GM23338 (cell line): Measurements from ENCODE around the gene SHFL. TPM values are rescaled to one million over a fixed set of nuclear protein-coding genes. Genes with fewer than 3 reads are reported as not detected.

Source experiments
- ATAC-seq: fragments of 200-7000 bp; cut with Tn5 transposase; 3 replicates; pipeline ENCODE4 v1.9.1; 2020
- DNase-seq: peaks from one replicate; pipeline ENCODE4 v3.0.0-alpha.2; 2015; ENCODE audit warnings: low spot score
- H2AFZ ChIP-seq: fragments of 200-600 bp; sonication (generic); 2 replicates; pipeline ENCODE4 v1.8.0; 2016; ENCODE audit warnings: antibody characterized with exemption, mild to moderate bottlenecking, moderate library complexity
- H3F3A ChIP-seq: fragments of 200-600 bp; sonication (generic); replicated peaks from 2 replicates; pipeline ENCODE4 v1.8.0; 2017; ENCODE audit warnings: antibody characterized with exemption, mixed run types, low read depth
- H3K27ac ChIP-seq: fragments of 200-600 bp; sonication (generic); 2 replicates; pipeline ENCODE4 v1.6.1; 2016; ENCODE audit warnings: low read depth
- H3K27me3 ChIP-seq: fragments of 200-600 bp; sonication (generic); 2 replicates; pipeline ENCODE4 v1.8.0; 2016; ENCODE audit warnings: mild to moderate bottlenecking, mixed run types, moderate library complexity; ENCODE audit not compliant: insufficient read depth
- H3K36me3 ChIP-seq: fragments of 200-600 bp; sonication (generic); 2 replicates; pipeline ENCODE4 v1.8.0; 2016; ENCODE audit warnings: mild to moderate bottlenecking; ENCODE audit not compliant: insufficient read depth
- H3K4me1 ChIP-seq: fragments of 200-600 bp; sonication (generic); 2 replicates; pipeline ENCODE4 v1.8.0; 2016; ENCODE audit warnings: mild to moderate bottlenecking, moderate library complexity; ENCODE audit not compliant: insufficient read depth
- H3K4me2 ChIP-seq: fragments of 200-600 bp; sonication (generic); 2 replicates; pipeline ENCODE4 v1.7.1; 2017; ENCODE audit warnings: mixed run types
- H3K4me3 ChIP-seq: fragments of 200-600 bp; sonication (generic); 2 replicates; pipeline ENCODE4 v1.6.1; 2016; ENCODE audit warnings: mixed run types
- H3K79me2 ChIP-seq: fragments of 200-600 bp; sonication (generic); replicated peaks from 2 replicates; pipeline ENCODE4 v1.8.0; 2017; ENCODE audit warnings: mild to moderate bottlenecking; ENCODE audit not compliant: insufficient read depth
- H3K9me2 ChIP-seq: fragments of 200-600 bp; sonication (generic); 2 replicates; pipeline ENCODE4 v1.8.0; 2017; ENCODE audit not compliant: insufficient read depth
- H4K20me1 ChIP-seq: fragments of 200-600 bp; sonication (generic); replicated peaks from 2 replicates; pipeline ENCODE4 v1.8.0; 2017; ENCODE audit warnings: mild to moderate bottlenecking; ENCODE audit not compliant: insufficient read depth
- H3K27ac Mint-ChIP-seq: 2 replicates; pipeline ENCODE4 v1.8.0; 2020; ENCODE audit warnings: inconsistent platforms, mild to moderate bottlenecking, moderate library complexity, mixed read lengths
- H3K27me3 Mint-ChIP-seq: 3 replicates; pipeline ENCODE4 v1.8.0; 2022; ENCODE audit warnings: low read depth, mild to moderate bottlenecking, moderate library complexity, mixed read lengths, inconsistent platforms; ENCODE audit not compliant: insufficient read depth, poor library complexity
- H3K36me3 Mint-ChIP-seq: 3 replicates; pipeline ENCODE4 v1.8.0; 2021; ENCODE audit warnings: low read depth, mild to moderate bottlenecking, inconsistent platforms, moderate library complexity, mixed read lengths
- H3K4me1 Mint-ChIP-seq: 3 replicates; pipeline ENCODE4 v1.8.0; 2020; ENCODE audit warnings: mild to moderate bottlenecking, inconsistent platforms, mixed read lengths
- H3K4me3 Mint-ChIP-seq: 3 replicates; pipeline ENCODE4 v1.8.0; 2021; ENCODE audit warnings: moderate library complexity, mild to moderate bottlenecking, inconsistent platforms, mixed read lengths
- H3K9me3 Mint-ChIP-seq: 3 replicates; pipeline ENCODE4 v1.8.0; 2020; ENCODE audit warnings: moderate library complexity, mild to moderate bottlenecking, inconsistent platforms, mixed read lengths
- CREB1 ChIP-seq: fragments of 250-450 bp; sonication (Bioruptor Pico); IDR thresholded peaks from 2 replicates; pipeline ENCODE4 v1.5.0; 2020; ENCODE audit warnings: low read depth, mild to moderate bottlenecking, moderate library complexity
- ETS1 ChIP-seq: IDR thresholded peaks from 2 replicates; pipeline ENCODE4 v1.6.1; 2016; ENCODE audit warnings: antibody characterized with exemption
- EZH2 ChIP-seq: fragments of 200-600 bp; sonication (generic); IDR thresholded peaks from one replicate; pipeline ENCODE4 v1.8.0; 2017; ENCODE audit warnings: antibody characterized with exemption, mild to moderate bottlenecking, low read depth; ENCODE audit not compliant: unreplicated experiment
- EZH2phosphoT487 ChIP-seq: fragments of 200-600 bp; sonication (generic); IDR thresholded peaks from one replicate; pipeline ENCODE4 v1.8.1; 2018; ENCODE audit warnings: antibody characterized with exemption; ENCODE audit not compliant: unreplicated experiment
- JUNB ChIP-seq: IDR thresholded peaks from one replicate; pipeline ENCODE4 v1.6.1; 2016; ENCODE audit warnings: antibody characterized with exemption; ENCODE audit not compliant: unreplicated experiment
- NANOG ChIP-seq: IDR thresholded peaks from 2 replicates; pipeline ENCODE4 v1.6.1; 2016; ENCODE audit warnings: antibody characterized with exemption, borderline replicate concordance
- POLR2AphosphoS5 ChIP-seq: IDR thresholded peaks from 2 replicates; pipeline ENCODE4 v1.6.1; 2016; ENCODE audit warnings: antibody characterized with exemption, low read depth
- STAT1 ChIP-seq: IDR thresholded peaks from one replicate; pipeline ENCODE4 v1.6.1; 2016; ENCODE audit warnings: antibody characterized with exemption; ENCODE audit not compliant: unreplicated experiment
- ZNF114 ChIP-seq: fragments of 250-450 bp; sonication (Bioruptor Pico); IDR thresholded peaks from 2 replicates; pipeline ENCODE4 v1.5.0; 2020; ENCODE audit warnings: mild to moderate bottlenecking, moderate library complexity
- ZNF331 ChIP-seq: fragments of 250-450 bp; sonication (Bioruptor Pico); IDR thresholded peaks from 2 replicates; pipeline ENCODE4 v1.5.0; 2020; ENCODE audit warnings: low read depth, mild to moderate bottlenecking, moderate library complexity
- ZNF462 ChIP-seq: fragments of 250-450 bp; sonication (Bioruptor Pico); IDR thresholded peaks from 2 replicates; pipeline ENCODE4 v1.5.0; 2020; ENCODE audit warnings: mild to moderate bottlenecking, moderate library complexity
- polyA plus RNA-seq: library from polyadenylated mRNA; unstranded; fragments of >200 nt; fragmentation: Nextera tagmentation; extraction: Ambion mirVana; gene quantifications from 2 replicates; pipeline ENCODE4 v1.2.1, GENCODE V29; 2016
- total RNA-seq: library from RNA; depleted of rRNA; stranded (reverse); fragments of >200 nt; shearing (Covaris generic); gene quantifications from 2 replicates; pipeline ENCODE4 v1.2.3, GENCODE V29; 2014
- TF ChIP-seq, protein P1 (sequence below): IDR thresholded peaks from one replicate; pipeline ENCODE4 v1.6.1; 2018; ENCODE audit warnings: antibody characterized with exemption; ENCODE audit not compliant: unreplicated experiment
- TF ChIP-seq, protein P2 (sequence below), 2 experiments: fragments of 200-600 bp in 1 of 2; sonication (generic) in 1 of 2; conservative IDR thresholded peaks; 2 replicates each; pipeline versions ENCODE4 v1.5.1 to v1.6.1; 2016 to 2017; ENCODE audit warnings: antibody characterized with exemption in 2 of 2, low read depth in 2 of 2, mild to moderate bottlenecking in 2 of 2, moderate library complexity in 1 of 2

The SHFL gene
- total and polyA plus RNA-seq, 2 experiments from 2014 or later, result 31.7 to 32.1 TPM

- Histone ChIP-seq H2AFZ (no peak overlapping the region), H3K27me3 (no peaks in the 10 kb centered on the region), H3K4me1 (0 out of 2 replicates have a peak, but pooled peaks cover 6% of the 10 kb centered on the region), H4K20me1 (no peaks in the 10 kb centered on the region), H3K79me2 (no peaks in the 10 kb centered on the region), H3K4me3 (no peak overlapping the region), H3K36me3 (no peaks in the 10 kb centered on the region), H3F3A (no peaks in the 10 kb centered on the region), H3K27ac (no peak overlapping the region), H3K4me2 (no peak overlapping the region), H3K9me2 (peaks cover 5% of the 10 kb centered on the region; the same call in 1 of the 2 replicates)
- Mint-ChIP-seq H3K4me1 (peaks cover 8% of the 10 kb centered on the region), H3K9me3 (peaks cover 24% of the 10 kb centered on the region), H3K27me3 (peaks cover 11% of the 10 kb centered on the region), H3K4me3 (no peak overlapping the region), H3K36me3 (peaks cover 6% of the 10 kb centered on the region; the same call in 1 of the 3 replicates), H3K27ac (no peak overlapping the region)
- ATAC-seq (no peak), DNase-seq (no peak)
- no peak for TF ChIP-seq ZNF462 (CRISPR knock-in tag)
- TF ChIP-seq EZH2phosphoT487, result no peak
- TF ChIP-seq, protein P1, sequence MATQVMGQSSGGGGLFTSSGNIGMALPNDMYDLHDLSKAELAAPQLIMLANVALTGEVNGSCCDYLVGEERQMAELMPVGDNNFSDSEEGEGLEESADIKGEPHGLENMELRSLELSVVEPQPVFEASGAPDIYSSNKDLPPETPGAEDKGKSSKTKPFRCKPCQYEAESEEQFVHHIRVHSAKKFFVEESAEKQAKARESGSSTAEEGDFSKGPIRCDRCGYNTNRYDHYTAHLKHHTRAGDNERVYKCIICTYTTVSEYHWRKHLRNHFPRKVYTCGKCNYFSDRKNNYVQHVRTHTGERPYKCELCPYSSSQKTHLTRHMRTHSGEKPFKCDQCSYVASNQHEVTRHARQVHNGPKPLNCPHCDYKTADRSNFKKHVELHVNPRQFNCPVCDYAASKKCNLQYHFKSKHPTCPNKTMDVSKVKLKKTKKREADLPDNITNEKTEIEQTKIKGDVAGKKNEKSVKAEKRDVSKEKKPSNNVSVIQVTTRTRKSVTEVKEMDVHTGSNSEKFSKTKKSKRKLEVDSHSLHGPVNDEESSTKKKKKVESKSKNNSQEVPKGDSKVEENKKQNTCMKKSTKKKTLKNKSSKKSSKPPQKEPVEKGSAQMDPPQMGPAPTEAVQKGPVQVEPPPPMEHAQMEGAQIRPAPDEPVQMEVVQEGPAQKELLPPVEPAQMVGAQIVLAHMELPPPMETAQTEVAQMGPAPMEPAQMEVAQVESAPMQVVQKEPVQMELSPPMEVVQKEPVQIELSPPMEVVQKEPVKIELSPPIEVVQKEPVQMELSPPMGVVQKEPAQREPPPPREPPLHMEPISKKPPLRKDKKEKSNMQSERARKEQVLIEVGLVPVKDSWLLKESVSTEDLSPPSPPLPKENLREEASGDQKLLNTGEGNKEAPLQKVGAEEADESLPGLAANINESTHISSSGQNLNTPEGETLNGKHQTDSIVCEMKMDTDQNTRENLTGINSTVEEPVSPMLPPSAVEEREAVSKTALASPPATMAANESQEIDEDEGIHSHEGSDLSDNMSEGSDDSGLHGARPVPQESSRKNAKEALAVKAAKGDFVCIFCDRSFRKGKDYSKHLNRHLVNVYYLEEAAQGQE, result no peak
- TF ChIP-seq STAT1, result no peak
- TF ChIP-seq, protein P2, sequence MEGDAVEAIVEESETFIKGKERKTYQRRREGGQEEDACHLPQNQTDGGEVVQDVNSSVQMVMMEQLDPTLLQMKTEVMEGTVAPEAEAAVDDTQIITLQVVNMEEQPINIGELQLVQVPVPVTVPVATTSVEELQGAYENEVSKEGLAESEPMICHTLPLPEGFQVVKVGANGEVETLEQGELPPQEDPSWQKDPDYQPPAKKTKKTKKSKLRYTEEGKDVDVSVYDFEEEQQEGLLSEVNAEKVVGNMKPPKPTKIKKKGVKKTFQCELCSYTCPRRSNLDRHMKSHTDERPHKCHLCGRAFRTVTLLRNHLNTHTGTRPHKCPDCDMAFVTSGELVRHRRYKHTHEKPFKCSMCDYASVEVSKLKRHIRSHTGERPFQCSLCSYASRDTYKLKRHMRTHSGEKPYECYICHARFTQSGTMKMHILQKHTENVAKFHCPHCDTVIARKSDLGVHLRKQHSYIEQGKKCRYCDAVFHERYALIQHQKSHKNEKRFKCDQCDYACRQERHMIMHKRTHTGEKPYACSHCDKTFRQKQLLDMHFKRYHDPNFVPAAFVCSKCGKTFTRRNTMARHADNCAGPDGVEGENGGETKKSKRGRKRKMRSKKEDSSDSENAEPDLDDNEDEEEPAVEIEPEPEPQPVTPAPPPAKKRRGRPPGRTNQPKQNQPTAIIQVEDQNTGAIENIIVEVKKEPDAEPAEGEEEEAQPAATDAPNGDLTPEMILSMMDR (conservative IDR thresholded peaks at IDR 0.05; ENCODE audit: low read depth in 2 of 2), result no peak
- no peak for TF ChIP-seq ZNF331 (CRISPR knock-in tag)
- TF ChIP-seq EZH2, result no peak
- no peak for TF ChIP-seq JUNB
- no peak for TF ChIP-seq CREB1 (CRISPR knock-in tag)
- no peak for TF ChIP-seq POLR2AphosphoS5
- no peak for TF ChIP-seq NANOG
- no peak for TF ChIP-seq ETS1
- TF ChIP-seq ZNF114, result no peak
These were observed 17.1 kb upstream of the SHFL start for GRCh38 chr19:10069046-10069445.
